ENCODE results near the gene IGFBPL1.

The IGFBPL1 gene

GRCh38 chr9:38375572-38375963, 48.7 kb downstream of the IGFBPL1 start:
- DNase-seq: no peak

GRCh38 chr9:38374847-38375571, 49.2 kb downstream of the IGFBPL1 start:
- DNase-seq: no peak

GRCh38 chr9:38373679-38374078, 50.6 kb downstream of the IGFBPL1 start:
- no peak for DNase-seq

- DNase-seq: no peak
These were observed 51.3 kb downstream of the IGFBPL1 start for GRCh38 chr9:38372762-38373619.

GRCh38 chr9:38371495-38371894, 52.8 kb downstream of the IGFBPL1 start:
- no peak for DNase-seq

GRCh38 chr9:38370176-38370575, 54.1 kb downstream of the IGFBPL1 start:
- no peak for DNase-seq

GRCh38 chr9:38368731-38369130, 55.5 kb downstream of the IGFBPL1 start:
- DNase-seq: no peak

- DNase-seq: no peak
These were observed 56.4 kb downstream of the IGFBPL1 start for GRCh38 chr9:38367898-38368297.

- no peak for DNase-seq
These were observed 60.7 kb downstream of the IGFBPL1 start for GRCh38 chr9:38363589-38363925.

GRCh38 chr9:38362852-38363588, 61.2 kb downstream of the IGFBPL1 start:
- DNase-seq: no peak

GRCh38 chr9:38361473-38361850, 62.8 kb downstream of the IGFBPL1 start:
- no peak for DNase-seq

- DNase-seq: no peak
These were observed 63.3 kb downstream of the IGFBPL1 start for GRCh38 chr9:38360839-38361472.

- DNase-seq: no peak
These were observed 64.4 kb downstream of the IGFBPL1 start for GRCh38 chr9:38359689-38360385.

- no peak for DNase-seq
These were observed 65.0 kb downstream of the IGFBPL1 start for GRCh38 chr9:38359297-38359653.

- no peak for DNase-seq
These were observed 65.6 kb downstream of the IGFBPL1 start for GRCh38 chr9:38358390-38359296.

- no peak for DNase-seq
These were observed 66.7 kb downstream of the IGFBPL1 start for GRCh38 chr9:38357350-38358114.

GRCh38 chr9:38356851-38357250, 67.4 kb downstream of the IGFBPL1 start:
- DNase-seq: no peak

Data from stimulated activated CD8-positive, alpha-beta memory T cell treated with anti-CD3 and anti-CD28 coated beads, Interleukin-4, amount 100 ng/mL, for 48 hours (primary cell).